ENCODE measurements around the gene RTKN. TPM values are rescaled to one million over a fixed set of nuclear protein-coding genes. Genes with fewer than 3 reads are reported as not detected.
"Not testable (repeated sequence)": the region's sequence is repeated elsewhere in the genome, so short reads cannot be mapped to it uniquely, and the experiment has no call there.

The RTKN gene
- total RNA-seq, 2 donors from 2014 or later, result 14.1 to 18.7 TPM

DNA sequence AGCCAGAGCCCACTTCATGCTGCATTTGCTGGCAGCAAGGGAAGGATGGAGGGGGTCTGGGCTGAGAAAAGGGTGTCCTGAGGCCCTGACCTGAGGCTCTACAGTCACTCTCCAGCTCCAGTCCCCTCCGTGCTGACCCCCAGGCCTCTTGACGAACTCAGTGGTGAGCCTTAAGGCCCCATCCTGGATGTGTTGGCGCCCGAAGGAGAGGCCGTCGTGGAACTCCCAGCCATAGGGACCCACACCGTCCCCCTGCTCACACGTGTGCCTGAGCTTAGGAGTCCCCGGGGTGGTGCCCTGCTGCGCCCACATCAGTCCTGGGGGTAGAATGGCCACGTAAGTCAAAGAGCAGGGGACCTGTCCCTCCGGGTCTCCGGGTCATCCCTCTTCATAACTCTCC lies 22.7 kb upstream of the RTKN start:
- peak; percentile 5 to 6 for ATAC-seq
- no peak for DNase-seq
- intact Hi-C loops (cut with DNase I), result no loop called here

DNA sequence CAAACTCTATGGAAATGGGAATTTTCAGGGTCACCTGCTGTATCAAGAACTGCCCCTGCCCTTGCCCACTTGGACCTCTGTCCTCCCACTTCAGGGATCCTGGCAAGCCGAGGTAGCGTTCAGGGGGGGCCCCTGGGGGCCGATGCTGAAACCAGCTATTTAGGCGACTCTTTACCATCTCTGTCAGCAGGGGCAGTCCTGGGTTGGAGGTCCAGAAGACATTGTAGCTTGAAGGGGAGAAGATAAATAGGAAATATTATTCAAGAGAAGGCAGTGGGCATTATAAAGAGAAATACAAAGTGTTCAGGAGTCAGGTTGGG lies 21.0 kb upstream of the RTKN start:
- intact Hi-C loops (cut with DNase I), result no loop called here
- DNase-seq (no peak), ATAC-seq (no peak)

DNA sequence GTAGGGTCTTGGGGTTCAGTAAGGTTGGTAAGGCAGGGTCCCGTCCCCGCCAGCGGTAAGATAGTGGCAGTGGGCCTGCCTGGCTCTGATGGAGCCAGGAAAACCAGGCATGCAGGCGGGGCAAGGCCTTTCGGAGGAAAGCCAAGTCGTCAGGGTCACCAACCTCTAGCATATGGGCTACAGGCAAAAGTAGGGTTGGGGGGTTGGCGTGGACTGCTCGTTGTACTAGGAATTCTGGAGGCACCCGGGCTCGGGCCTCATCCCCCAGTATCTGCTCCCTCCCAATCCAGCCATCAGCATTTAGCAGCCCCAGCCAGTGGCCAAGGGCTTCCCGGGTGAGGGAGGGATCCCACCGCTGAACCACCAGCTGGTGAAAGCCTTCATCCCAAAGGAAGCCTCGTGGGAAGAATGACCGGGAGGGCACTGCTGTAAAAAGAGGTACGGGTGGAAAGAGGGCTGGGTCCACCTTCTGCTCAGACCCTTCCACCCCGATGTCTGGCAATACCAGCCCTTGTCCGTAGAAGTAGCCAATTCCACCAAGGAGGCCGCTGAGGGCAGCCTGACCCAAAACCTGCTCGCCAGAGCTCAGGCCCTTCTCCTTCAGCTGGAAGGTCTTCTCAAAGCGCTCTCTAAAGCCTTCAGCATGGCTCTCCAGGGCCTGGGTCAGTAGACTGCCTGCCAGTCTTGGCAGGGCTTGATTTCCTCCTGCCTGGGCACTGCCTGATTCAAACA lies 20.5 kb upstream of the RTKN start:
- DNase-seq (no peak), ATAC-seq (no peak)
- intact Hi-C loops (cut with DNase I), result no loop called here

DNA sequence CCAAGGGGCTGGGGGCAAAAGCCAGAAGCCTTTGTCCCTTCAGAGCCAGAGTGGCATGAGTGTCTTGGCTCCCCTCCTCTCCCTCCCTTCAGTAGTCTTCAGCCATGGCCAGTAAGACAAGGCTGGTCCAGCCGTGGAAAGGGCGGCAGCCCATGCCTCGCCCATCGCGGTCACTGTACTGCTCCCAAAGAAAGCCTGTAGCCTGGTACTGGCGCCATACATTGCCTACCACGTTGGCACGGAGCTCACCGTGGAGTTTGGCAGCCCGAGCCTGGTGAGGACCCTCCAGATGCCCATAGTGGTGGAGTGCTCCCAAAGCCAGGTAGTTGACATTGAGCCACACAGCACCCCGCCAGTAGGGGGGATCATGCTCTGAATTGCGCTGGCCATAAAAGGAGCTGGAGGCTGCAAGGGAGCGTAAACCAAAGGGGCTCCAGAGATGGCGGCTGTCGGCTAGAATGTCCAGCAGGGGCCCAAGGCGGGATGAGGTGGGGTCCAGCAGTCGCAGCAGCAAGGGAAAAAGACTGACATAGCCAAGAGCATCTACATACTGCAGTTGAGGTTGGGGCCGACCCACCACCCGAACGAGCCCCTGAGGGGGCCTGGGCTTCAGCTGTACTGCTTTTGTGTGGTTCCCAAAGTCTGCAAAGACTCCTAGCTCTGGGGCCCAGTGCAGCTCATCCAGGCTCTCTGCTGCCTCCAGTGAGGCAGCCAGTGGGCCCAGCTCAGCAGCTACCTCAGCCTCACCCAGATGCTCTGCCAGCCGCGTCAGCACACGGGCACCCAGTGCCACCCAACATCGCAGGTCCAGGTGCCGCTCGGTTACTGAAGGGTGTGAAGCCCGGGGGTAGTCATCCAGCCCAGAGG lies 19.7 kb upstream of the RTKN start:
- intact Hi-C loops (cut with DNase I), result no loop called here
- ATAC-seq (no peak), DNase-seq (no peak)

DNA sequence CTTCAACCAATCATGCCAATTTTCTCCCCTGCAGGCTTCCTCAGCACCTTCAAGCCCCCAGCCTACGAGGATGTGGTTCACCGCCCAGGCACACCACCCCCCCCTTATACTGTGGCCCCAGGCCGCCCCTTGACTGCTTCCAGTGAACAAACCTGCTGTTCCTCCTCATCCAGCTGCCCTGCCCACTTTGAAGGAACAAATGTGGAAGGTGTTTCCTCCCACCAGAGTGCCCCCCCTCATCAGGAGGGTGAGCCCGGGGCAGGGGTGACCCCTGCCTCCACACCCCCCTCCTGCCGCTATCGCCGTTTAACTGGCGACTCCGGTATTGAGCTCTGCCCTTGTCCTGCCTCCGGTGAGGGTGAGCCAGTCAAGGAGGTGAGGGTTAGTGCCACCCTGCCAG lies 18.4 kb upstream of the RTKN start:
- DNase-seq; intact Hi-C loops (cut with DNase I); ATAC-seq: not testable (repeated sequence)

DNA sequence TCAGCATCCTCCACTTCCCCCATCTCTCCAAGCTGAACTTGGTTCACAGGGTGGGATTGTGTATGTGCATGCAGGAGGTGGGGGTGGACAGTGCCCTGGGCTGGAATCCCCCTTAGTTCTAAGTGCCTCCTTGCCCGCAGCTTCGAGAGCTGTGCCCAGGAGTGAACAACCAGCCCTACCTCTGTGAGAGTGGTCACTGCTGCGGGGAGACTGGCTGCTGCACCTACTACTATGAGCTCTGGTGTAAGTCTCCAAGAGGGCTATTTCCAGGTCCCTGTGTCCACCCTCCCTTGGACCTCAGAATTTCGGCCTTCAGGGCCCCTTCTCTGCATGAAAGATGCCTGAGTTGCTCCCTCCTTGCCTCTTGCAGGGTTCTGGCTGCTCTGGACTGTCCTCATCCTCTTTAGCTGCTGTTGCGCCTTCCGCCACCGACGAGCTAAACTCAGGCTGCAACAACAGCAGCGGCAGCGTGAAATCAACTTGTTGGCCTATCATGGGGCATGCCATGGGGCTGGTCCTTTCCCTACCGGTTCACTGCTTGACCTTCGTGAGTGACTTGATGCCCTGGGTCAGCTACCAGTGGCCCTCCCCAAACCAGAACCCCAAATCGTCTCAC lies 17.9 kb upstream of the RTKN start:
- intact Hi-C loops (cut with DNase I); ATAC-seq; DNase-seq: not testable (repeated sequence)

DNA sequence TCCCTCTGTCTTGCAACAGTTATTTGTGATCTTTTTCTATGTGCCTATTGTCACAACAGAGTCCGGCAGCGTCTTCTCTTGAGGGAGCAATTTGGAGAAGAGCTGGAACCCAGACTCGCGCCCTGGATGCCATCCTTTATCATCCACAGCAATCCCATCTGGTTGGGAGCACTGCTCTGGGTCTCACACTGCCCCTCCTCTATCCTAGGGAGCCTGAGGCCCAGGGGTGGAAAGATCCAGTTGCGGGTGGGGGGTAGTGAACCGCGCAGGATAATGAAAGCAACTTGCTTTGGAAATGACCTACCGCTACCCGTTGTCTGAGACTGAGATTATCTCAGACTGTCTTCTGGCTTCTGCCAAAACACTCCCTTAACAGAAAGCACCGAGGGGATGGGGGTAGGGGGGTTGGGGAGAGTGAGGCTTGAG lies 17.2 kb upstream of the RTKN start:
- ATAC-seq, result no peak
- intact Hi-C loops (cut with DNase I), result no loop called here
- DNase-seq, result no peak

DNA sequence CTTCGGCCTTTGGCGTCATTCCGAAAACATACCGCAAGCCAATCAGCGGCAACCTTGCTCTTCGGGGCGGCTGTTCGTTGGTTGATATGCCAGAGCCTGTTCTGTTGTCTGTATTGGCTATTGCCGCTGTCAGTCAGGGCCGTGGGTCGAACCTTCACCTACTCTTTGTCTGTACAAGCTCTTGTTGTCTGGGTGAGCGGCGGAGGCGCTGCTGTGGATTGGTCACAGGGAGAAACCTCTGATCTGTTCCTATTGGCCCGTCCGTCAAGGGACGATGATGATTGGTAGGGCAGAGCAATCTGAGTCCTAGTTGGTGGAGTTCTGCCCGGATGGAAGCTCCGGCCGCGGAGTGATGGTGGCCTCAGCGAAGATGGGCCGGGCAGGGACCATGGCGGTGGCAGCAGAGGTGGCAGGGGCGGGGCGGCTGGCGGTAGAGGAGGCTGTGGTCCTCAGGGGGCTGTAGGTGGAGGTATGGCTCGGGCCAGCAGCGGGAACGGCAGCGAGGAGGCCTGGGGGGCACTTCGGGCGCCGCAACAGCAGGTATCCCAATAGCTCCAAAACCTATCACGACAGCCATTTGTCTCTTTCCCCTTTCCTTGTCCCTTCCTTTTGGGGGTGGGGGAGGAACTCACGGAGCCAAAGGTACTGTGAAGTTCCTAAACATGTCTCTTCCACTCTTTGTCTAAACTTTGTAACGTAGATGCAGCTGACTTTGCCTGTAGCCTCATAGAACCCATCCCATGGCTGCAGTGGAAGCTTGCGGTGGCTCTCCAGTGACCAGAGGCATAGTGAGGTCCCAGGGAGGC lies 16.6 kb upstream of the RTKN start, which contains the start of gene WBP1:
WBP1 (plus strand) TSS at position 307 of the 806 bp plus-strand sequence; CDS start at position 472, 165 bp downstream.
- intact Hi-C loops (cut with DNase I), result no loop called here
- ATAC-seq (peak; percentile 93 to 94), DNase-seq (peak; percentile 100)

DNA sequence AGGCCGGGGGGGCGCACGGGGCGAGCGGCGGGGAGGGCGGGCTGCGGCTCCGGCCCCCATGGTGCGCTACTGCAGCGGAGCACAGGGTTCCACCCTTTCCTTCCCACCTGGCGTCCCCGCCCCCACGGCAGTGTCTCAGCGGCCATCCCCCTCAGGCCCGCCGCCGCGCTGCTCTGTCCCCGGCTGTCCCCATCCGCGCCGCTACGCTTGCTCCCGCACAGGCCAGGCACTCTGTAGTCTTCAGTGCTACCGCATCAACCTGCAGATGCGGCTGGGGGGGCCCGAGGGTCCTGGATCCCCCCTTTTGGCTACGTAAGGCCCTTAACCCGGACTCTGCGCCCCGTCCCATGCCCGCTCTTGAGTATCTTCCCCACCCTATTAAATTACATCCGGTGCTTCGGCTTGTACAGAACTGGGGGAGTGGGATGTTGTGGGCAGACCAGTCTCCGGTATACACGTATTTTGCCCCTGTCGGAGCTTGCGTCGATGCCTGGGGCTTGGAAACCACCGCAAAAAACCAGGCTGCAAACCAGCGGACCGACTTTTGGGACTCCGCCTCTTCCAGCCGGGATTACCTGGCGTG lies 15.9 kb upstream of the RTKN start:
- peak; percentile 69 for DNase-seq
- intact Hi-C loops (cut with DNase I), result no loop called here
- ATAC-seq, result peak; percentile 36 to 42

DNA sequence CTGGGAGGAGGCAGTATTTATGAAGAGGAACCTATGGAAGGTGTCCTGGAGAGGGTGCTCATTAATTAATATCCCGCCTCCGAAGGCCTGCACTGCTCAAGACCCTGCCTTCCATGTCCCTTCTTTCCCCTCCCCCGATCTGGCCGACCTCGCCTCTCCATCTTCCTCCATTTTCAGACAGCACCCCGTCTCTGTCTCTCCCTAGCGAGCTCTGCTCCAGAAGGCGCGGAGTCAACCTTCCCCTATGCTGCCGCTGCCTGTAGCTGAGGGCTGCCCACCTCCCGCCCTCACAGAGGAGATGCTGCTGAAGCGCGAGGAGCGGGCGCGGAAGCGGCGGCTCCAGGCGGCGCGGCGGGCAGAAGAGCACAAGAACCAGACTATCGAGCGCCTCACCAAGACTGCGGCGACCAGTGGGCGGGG lies 15.4 kb upstream of the RTKN start:
- ATAC-seq (no peak), DNase-seq (no peak)
- intact Hi-C loops (cut with DNase I), result no loop called here

DNA sequence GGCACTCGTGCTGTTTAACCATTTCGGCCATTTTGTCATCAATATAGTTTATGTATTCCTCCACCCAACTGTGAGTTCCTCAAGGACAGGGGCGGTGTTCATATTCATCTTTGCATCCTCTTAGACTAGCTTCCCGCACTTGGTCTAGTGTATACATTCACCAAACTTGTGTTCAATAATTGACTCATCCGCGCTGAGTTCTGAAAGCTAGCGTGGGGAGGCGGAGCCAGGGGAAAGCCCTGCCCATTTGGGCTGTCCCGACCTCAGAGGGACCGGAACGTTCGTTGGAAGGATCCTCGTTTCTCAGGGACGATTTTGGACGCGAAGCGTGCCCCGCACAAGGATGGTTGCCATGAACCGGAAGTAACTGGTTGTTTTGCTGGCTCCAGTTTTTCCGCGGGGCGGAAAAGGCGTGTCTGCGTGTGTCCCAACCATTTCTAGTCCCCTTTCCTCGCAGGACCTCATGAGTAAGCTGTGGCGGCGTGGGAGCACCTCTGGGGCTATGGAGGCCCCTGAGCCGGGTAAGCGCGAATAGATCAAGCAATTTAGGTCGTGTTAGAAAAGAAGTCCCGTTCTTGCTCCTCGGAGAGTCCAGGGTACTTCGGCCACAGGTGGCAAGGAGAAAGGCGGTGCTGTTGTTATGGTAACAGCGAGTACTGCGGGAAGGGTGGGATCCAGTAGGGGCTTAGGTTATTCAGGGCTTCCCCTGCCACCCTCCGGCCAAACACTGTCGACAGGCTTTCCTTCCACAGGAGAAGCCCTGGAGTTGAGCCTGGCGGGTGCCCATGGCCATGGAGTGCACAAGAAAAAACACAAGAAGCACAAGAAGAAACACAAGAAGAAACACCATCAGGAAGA lies 13.1 kb upstream of the RTKN start, which contains the start of gene INO80B:
INO80B (plus strand) TSS at position 434 of the 858 bp plus-strand sequence; CDS start at position 464, 30 bp downstream.
- DNase-seq, result peak; percentile 95
- intact Hi-C loops (cut with DNase I), result no loop called here
- ATAC-seq, result peak; percentile 57 to 61

DNA sequence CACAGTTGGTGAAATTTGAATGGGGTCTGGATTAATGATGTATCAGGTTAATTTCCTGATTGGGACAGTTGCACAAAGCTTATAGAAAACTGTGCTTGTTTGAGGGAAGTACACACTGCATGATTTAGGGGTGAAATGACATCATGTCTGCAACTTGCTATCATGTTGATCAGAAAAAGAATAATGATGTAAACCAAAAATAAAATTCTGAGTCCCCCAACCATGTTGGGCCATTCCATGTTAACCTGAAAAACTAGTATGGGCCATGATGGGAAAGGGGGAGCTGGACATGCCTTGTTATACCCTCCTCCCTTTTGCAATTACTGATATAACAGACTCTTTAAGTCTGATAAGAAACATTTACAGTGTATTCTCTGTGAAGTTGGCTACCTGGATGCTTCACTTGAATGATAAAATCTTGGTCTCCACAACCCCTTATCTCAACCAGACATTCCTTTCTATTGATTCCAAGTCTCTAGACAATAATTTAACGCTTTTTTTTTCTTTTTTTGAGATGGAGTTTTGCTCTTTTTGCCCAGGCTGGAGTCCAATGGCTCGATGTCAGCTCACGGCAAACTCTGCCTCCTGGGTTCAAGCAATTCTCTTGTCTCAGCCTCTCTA lies 8.9 kb upstream of the RTKN start:
- no peak for ATAC-seq
- intact Hi-C loops (cut with DNase I), result no loop called here
- DNase-seq, result no peak

DNA sequence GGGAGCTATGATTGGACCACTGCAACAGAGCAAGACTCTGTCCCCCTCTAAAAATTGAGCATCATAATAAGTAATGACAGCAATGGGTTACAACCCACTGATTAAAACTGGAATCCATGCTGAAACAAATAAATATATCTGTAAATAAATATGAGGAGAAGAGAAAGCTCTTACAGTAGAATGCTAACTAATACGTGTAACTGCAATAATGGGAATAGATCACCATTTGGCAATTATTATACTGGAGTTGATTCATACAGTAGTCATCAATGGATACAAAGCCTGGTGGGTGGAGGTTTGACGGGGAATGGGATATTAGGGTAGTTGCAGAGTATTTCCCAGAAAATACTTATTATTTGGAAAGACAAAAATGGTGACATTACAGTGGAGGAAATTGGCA lies 7.0 kb upstream of the RTKN start:
- DNase-seq (no peak), ATAC-seq (no peak)
- intact Hi-C loops (cut with DNase I), result no loop called here

DNA sequence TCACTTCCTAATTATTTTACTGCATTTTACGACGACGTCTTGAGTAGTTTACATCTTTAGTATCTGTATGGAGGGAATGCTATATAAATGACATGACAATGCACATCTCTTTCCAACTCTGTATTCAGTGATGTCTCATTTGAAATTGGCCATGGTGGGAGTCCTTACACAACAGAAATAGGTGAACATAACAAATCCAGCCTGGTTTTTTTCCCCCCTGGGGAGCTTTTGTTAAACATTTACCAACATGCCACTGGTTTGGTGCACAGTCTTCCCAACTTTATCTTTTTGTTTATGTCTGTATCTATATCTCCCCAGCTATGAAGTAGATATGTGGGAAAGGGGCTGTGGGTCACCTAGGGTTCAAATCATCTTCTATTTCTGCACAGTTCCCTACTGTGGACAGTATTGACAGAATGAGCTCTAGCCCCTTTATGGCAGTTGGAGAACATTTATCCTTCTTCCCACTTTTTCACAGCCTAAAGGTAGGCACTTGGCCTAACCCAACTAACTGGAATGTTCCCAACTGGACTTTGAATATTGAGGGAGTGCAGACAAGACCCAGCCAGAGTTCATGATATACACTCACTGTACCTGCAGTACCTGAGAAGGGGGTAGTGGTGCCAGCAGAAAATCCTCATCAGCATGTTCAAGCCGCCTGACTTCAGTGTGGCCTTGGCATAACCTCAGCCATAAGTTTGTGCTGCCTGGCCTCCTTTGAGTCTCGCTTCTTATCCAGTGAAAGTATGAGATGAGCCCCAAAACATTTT lies 5.7 kb upstream of the RTKN start:
- ATAC-seq (no peak), DNase-seq (no peak)
- intact Hi-C loops (cut with DNase I), result no loop called here

DNA sequence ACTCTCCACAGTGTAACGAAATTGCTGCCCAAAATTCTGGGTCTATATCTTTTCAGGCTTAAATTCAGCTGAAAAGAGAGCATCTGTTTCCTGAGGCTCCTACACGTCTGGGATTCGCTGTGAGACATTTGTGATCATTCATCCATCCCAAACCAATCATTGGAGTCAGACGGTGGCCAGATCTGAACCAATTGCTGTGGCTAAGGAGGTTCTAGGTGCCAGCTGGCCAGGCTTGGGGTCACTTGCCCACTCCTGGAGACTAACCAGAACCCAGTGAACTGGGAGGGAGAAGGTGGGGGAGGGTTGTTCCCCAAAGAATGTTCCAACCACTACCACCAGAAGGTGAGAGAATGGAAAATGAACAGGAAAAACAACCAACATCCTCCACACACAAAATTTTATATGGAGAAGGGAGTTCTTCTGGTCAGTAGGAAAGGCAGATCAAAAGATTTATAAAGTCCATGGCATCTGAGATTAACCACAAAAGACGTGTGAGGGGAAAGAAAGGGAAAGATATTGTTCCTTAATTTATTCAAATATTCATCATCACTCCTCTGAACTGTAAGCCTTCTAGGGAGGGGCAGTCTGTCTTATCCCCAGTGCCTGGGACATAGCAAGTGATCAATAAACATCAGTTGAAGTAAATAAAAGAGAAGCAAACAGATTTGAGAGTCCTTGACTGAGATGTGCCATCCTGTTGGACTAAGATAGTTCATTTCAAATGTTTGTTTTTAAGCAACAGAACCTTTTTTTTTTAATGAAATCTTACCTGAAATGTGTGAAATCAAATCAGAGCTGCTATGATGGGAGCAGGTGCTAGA lies 3.0 kb upstream of the RTKN start:
- ATAC-seq, result no peak
- intact Hi-C loops (cut with DNase I), result no loop called here
- no peak for DNase-seq

Data from left cardiac atrium (tissue), 4 donors.